Epidermal melanocyte (primary cell): ENCODE results near the gene FAM83G.
"Not testable (repeated sequence)": the region's sequence is repeated elsewhere in the genome, so short reads cannot be mapped to it uniquely, and the experiment has no call there.

ENCODE experiments used
- DNase-seq: peaks from one replicate; pipeline ENCODE4 v3.0.0; 2011; ENCODE audit warnings: low spot score; ENCODE audit not compliant: insufficient read length

FAM83G gene

GRCh38 chr17:18954321-18954720 is 50.2 kb downstream of the FAM83G start:
- DNase-seq: no peak

- DNase-seq: no peak
Measured at GRCh38 chr17:18953231-18953728, 51.3 kb downstream of the FAM83G start.

GRCh38 chr17:18951941-18952842 is 52.4 kb downstream of the FAM83G start, which contains the start of gene SLC5A10:
TSS of gene SLC5A10 (plus strand) at chr17:18952165. CDS start at chr17:18952206, 41 bp downstream.
- no peak for DNase-seq

DNA sequence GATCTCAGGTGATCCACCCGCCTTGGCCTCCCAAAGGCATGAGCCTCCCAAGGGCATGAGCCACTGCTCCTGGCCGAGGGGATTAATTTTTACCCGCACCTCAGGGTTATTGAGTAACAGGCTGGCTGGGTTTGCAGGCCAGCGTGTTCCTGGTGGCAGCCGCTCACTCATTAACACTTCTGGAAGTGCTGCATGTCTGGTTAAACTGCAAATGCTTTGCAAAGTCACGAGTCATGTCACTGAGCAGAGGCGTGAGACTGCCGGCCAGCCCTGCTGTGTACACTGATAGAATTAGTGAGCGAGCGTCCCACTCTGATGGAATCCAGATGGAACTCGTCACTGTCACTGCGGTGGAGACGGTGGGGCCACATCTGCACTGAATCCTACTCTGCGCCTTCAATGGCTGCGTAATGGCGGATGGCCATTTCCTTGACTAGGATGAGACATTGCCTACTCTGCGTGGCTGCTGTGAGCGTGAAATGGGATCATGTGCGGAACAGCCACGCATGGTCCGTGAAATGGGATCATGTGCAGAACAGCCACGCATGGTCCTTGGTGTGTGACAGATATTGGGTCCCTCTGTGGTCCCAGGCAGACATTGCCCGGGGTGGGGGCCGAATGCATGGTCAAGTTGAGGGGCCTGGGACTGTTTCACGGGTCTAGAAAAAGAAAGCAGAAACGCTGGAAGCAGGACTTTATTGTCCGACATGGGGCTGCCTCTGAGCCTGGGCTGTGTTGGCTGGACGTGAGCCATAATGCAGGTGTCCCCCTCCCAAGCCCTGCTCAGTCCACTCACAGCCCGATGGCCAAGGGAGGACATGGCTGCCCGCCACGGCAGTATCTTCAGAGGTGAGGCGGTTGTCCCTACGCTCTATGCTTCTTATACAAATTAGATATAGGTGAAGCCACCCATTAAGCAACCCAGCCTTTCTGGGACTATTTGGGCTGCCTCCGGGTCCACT is 53.3 kb downstream of the FAM83G start:
- no peak for DNase-seq

- DNase-seq: no peak
Measured at GRCh38 chr17:18950346-18950745, 54.2 kb downstream of the FAM83G start.

GRCh38 chr17:18949566-18949965 is 55.0 kb downstream of the FAM83G start:
- DNase-seq: peak; percentile 59

- no peak for DNase-seq
Measured at GRCh38 chr17:18948476-18949006, 56.0 kb downstream of the FAM83G start.

DNA sequence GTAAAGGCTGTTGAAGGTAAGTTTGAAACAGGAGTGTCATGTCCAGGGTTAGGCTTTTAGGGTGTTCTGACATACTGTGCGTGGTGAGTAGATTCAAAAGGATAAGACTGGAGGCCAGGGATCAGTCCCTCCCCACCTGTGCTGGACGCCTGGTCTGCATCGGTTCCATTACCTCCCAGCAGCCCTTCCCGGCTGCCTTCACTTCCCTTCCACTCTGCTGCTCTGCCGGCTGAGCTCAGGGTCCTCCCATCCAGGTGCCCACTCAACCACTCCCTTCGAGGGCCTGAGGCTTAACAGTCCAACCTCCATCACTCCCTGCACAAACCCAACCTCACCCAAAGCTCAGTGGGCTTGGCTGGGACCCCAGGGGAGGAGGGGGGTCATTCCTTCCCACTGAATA is 56.7 kb downstream of the FAM83G start:
- DNase-seq: no peak

- no peak for DNase-seq
Measured at GRCh38 chr17:18946536-18946935, 58.0 kb downstream of the FAM83G start.

DNA sequence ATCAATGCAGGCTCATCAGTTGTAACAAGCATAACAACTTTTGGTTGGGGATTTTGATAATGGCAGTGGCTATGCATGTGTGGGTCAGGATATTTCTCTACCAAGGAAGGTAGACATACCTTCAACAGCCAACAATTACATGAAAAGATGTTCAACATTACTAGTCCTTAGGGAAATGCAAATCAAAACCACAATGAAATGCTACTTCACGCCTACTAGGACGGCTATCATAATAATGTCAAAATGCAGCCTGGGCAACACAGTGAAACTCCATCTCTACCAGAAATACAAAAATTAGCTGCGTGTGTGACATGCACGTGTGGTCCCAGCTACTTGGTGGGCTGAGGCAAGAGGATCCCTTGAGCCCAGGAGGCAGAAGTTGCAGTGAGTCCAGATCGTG is 59.9 kb downstream of the FAM83G start:
- no peak for DNase-seq

DNA sequence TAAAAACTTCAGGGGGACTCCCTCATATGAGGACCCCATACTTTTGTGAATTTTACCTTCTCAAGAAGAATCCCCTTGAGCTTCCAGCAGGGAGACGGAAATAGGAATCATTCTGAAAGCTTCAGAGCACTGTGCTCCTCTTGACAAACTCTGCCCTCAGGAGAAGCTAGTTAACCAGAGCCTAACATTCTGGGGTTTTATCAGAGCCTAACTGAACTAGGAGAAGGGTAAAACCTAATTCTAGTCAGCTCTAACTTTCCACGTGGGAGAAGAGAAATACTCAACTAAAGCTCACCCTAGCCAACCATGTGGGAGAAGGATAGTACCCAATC is 65.9 kb downstream of the FAM83G start:
- DNase-seq: no peak

- no peak for DNase-seq
Measured at GRCh38 chr17:18937981-18938691, 66.4 kb downstream of the FAM83G start.

DNA sequence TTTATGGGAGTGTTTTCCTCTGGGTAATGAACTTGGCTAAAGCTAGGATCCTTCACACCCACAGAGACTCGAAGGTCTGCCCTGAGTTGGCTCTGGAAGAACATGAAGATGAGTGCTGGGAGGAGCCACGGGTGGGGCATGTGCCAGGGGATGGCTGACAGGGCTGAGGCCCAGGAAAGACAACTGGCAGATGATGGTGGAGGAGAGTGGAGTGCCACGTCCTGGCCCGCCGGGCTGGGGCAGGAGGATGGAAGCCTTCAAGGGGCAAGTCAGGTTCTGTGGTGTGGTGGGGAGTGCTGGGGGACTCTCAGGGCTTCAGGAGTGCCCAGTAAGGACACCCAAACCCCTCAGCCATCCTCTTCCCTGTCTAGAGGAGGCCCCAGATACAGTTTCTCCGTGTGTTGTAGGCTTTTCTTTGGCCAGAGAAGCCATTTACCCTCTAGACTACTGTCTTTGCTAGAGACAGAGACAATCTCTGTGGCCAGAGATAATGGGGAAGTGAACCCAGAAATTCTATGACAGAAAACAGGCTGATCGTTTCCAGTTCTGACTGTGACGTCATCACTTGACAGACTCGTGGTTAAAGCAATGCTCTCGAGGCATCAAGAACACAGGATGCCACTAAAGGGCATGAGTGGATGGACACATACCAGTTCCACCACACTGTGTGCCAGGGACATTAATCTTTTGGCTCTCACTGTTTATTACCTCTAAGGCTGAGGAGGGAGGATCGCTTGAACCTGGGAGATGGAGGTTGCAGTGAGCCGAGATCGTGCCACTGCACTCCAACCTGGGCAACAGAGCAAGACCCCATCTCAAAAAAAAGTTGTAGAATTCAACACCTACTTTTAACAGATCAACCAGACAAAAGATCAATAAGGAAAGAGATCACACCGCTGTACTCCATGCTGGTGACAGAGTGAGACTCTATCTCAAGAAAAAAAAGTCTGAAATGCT is 71.2 kb downstream of the FAM83G start:
- no peak for DNase-seq

GRCh38 chr17:18932360-18933055 is 72.1 kb downstream of the FAM83G start:
- no peak for DNase-seq

DNA sequence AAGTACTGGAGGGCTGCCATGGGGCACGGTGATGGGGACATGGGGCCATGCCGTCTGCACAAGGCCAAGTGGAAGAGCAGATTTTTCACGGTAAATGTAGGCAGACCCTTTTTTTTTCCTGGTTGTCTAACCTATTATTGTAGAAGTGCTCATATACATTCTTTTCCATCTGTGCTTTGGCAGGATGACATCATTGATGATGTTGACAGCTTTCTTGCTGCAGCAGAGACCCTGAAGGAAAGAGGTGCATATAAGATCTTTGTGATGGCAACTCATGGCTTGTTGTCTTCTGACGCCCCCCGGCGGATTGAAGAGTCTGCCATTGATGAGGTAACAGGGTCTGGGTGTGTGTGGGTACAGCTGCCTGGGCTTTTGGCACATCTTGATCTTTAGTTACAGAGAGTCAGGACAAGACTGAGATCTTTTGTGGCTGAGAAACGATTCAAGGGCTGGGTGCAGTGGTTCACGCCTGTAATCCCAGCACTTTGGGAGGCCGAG is 75.9 kb downstream of the FAM83G start:
- DNase-seq: no peak

GRCh38 chr17:18925187-18925586 is 79.4 kb downstream of the FAM83G start:
- no peak for DNase-seq

GRCh38 chr17:18922596-18922995 is 82.0 kb downstream of the FAM83G start:
- DNase-seq: not testable (repeated sequence)

- no peak for DNase-seq
Measured at GRCh38 chr17:18921912-18922451, 82.6 kb downstream of the FAM83G start.

GRCh38 chr17:18921485-18921884 is 83.1 kb downstream of the FAM83G start:
- DNase-seq: no peak
